WTC11 (cell line): ENCODE results near the gene ADD1. TPM values are rescaled to one million over a fixed set of nuclear protein-coding genes. Genes with fewer than 3 reads are reported as not detected.
A peak's percentile ranks its signal among the peaks of the same experiment; 100 is the strongest.

Source experiments
- ATAC-seq: fragments of 200-7000 bp; cut with Tn5 transposase; 2 replicates; pipeline ENCODE4 v1.10.0; 2021; ENCODE audit warnings: mild to moderate bottlenecking, moderate library complexity
- CTCF ChIA-PET: fragments of 300-600 bp; sonication (Branson Sonifier 250); formaldehyde crosslinking; loops from one replicate; lab custom pipeline; 2021; ENCODE audit warnings: antibody characterized with exemption; lab: Charles Lee
- POLR2A ChIA-PET: fragments of 350-600 bp; sonication (Branson Sonifier 250); formaldehyde crosslinking; loops from one replicate; lab custom pipeline; 2021; ENCODE audit warnings: antibody characterized with exemption; lab: Charles Lee
- DNase-seq: peaks from one replicate; pipeline ENCODE4 v3.0.0; 2021; ENCODE audit warnings: low spot score
- H3K27ac Mint-ChIP-seq: 2 replicates; pipeline ENCODE4 v1.8.0; 2021; ENCODE audit warnings: mixed read lengths
- H3K27me3 Mint-ChIP-seq: 2 replicates; pipeline ENCODE4 v1.8.0; 2021; ENCODE audit warnings: low read depth, mild to moderate bottlenecking, moderate library complexity, mixed read lengths
- H3K36me3 Mint-ChIP-seq: 2 replicates; pipeline ENCODE4 v1.8.0; 2021; ENCODE audit warnings: mixed read lengths
- H3K4me1 Mint-ChIP-seq: 2 replicates; pipeline ENCODE4 v1.8.0; 2022; ENCODE audit warnings: mixed read lengths
- H3K4me3 Mint-ChIP-seq: 2 replicates; pipeline ENCODE4 v1.8.0; 2021; ENCODE audit warnings: mild to moderate bottlenecking, moderate library complexity, mixed read lengths
- H3K9me3 Mint-ChIP-seq: 2 replicates; pipeline ENCODE4 v1.8.0; 2021; ENCODE audit warnings: mixed read lengths
- ARID4B ChIP-seq: sonication (generic); formaldehyde crosslinking; IDR thresholded peaks from 2 replicates; pipeline ENCODE4 v1.8.0; 2023; ENCODE audit warnings: missing genetic modification reagents, mild to moderate bottlenecking, borderline replicate concordance
- CBFB ChIP-seq: sonication (generic); formaldehyde crosslinking; IDR thresholded peaks from 2 replicates; pipeline ENCODE4 v1.8.1; 2022; ENCODE audit warnings: mild to moderate bottlenecking, low read depth, missing genetic modification reagents
- E2F1 ChIP-seq: sonication (generic); formaldehyde crosslinking; IDR thresholded peaks from 2 replicates; pipeline ENCODE4 v1.8.0; 2022; ENCODE audit warnings: mild to moderate bottlenecking, missing genetic modification reagents
- ELF4 ChIP-seq: sonication (generic); formaldehyde crosslinking; IDR thresholded peaks from 2 replicates; pipeline ENCODE4 v1.8.1; 2022; ENCODE audit warnings: low read depth, mild to moderate bottlenecking, moderate library complexity, missing genetic modification reagents
- HMGA2 ChIP-seq: fragments of 250-450 bp; sonication (Bioruptor Pico); IDR thresholded peaks from 2 replicates; pipeline ENCODE4 v1.4.0; 2021; ENCODE audit warnings: mild to moderate bottlenecking, moderate library complexity
- MLX ChIP-seq: sonication (generic); formaldehyde crosslinking; IDR thresholded peaks from 2 replicates; pipeline ENCODE4 v1.8.1; 2023; ENCODE audit warnings: mild to moderate bottlenecking, missing genetic modification reagents, moderate library complexity
- NR1H2 ChIP-seq: sonication (generic); formaldehyde crosslinking; IDR thresholded peaks from 2 replicates; pipeline ENCODE4 v1.9.0; 2021; ENCODE audit warnings: mild to moderate bottlenecking, moderate library complexity, missing genetic modification reagents
- PRDM15 ChIP-seq: sonication (generic); formaldehyde crosslinking; IDR thresholded peaks from 2 replicates; pipeline ENCODE4 v1.8.0; 2022; ENCODE audit warnings: missing genetic modification reagents
- RELA ChIP-seq: sonication (generic); formaldehyde crosslinking; IDR thresholded peaks from 2 replicates; pipeline ENCODE4 v1.8.1; 2022; ENCODE audit warnings: missing genetic modification reagents, mild to moderate bottlenecking, borderline replicate concordance
- RORB ChIP-seq: fragments of 250-450 bp; sonication (Bioruptor Pico); IDR thresholded peaks from 2 replicates; pipeline ENCODE4 v1.9.0; 2021; ENCODE audit warnings: mild to moderate bottlenecking
- SMAD3 ChIP-seq: sonication (generic); formaldehyde crosslinking; IDR thresholded peaks from 2 replicates; pipeline ENCODE4 v1.8.0; 2022; ENCODE audit warnings: missing genetic modification reagents, mild to moderate bottlenecking, borderline replicate concordance
- TP53 ChIP-seq: sonication (generic); formaldehyde crosslinking; IDR thresholded peaks from 2 replicates; pipeline ENCODE4 v1.8.1; 2023; ENCODE audit warnings: mild to moderate bottlenecking, missing genetic modification reagents
- ZBTB21 ChIP-seq: sonication (generic); formaldehyde crosslinking; IDR thresholded peaks from 2 replicates; pipeline ENCODE4 v1.8.1; 2023; ENCODE audit warnings: mild to moderate bottlenecking, missing genetic modification reagents, borderline replicate concordance
- ZBTB43 ChIP-seq: sonication (generic); formaldehyde crosslinking; IDR thresholded peaks from 2 replicates; pipeline ENCODE4 v1.8.1; 2023; ENCODE audit warnings: mild to moderate bottlenecking, missing genetic modification reagents
- ZNF423 ChIP-seq: fragments of 250-450 bp; sonication (Bioruptor Pico); IDR thresholded peaks from 2 replicates; pipeline ENCODE4 v2.1.2; 2022; ENCODE audit warnings: mild to moderate bottlenecking, moderate library complexity
- ZSCAN18 ChIP-seq: fragments of 250-450 bp; sonication (Bioruptor Pico); IDR thresholded peaks from 2 replicates; pipeline ENCODE4 v2.1.2; 2022; ENCODE audit warnings: mild to moderate bottlenecking, moderate library complexity
- total RNA-seq: library from RNA; stranded (reverse); gene quantifications from 3 replicates; pipeline ENCODE4 v1.2.3, GENCODE V29; 2021

The ADD1 gene
- total RNA-seq, 1 experiment from 2014 or later, result 178 TPM

- TF ChIP-seq ARID4B (CRISPR knock-in tag), result peak; percentile 89; the same call in 1 of the 2 replicates
- no peak for TF ChIP-seq CBFB (CRISPR knock-in tag)
- TF ChIP-seq TP53 (CRISPR knock-in tag), result no peak; the same call in 1 of the 2 replicates
These were observed 91.4 kb downstream of the ADD1 start (continued) for GRCh38 chr4:2934813-2935761.

- DNase-seq (no peak), ATAC-seq (no peak)
- ChIA-PET CTCF (interaction anchor here (0.8 to 2.3 kb wide), 6 partner anchors 13 to 494 kb away, joined by 3 to 11 read pairs (median 6); no protein-coding TSS in a partner anchor), POLR2A (interaction anchor here (1.0 to 1.2 kb wide), 2 partner anchors 9 to 75 kb away, joined by 3 read pairs; no protein-coding TSS in a partner anchor)
- peak overlapping the region; percentile 51; the same call in 1 of the 2 replicates for H3K27ac Mint-ChIP-seq
- H3K36me3 Mint-ChIP-seq, result peaks cover 31% of the 10 kb centered on the region
- no peaks in the 10 kb centered on the region for H3K27me3 Mint-ChIP-seq
- H3K4me3 Mint-ChIP-seq, result peak overlapping the region; percentile 80
- H3K9me3 Mint-ChIP-seq, result no peaks in the 10 kb centered on the region
- H3K4me1 Mint-ChIP-seq, result peaks cover 26% of the 10 kb centered on the region
- TF ChIP-seq SMAD3 (no peak), PRDM15 (CRISPR knock-in tag) (peak; percentile 20; the same call in 1 of the 2 replicates)
These were observed 92.4 kb downstream of the ADD1 start for GRCh38 chr4:2935762-2936743.

GRCh38 chr4:2936773-2937145, 93.1 kb downstream of the ADD1 start:
- ATAC-seq, result no peak
- ChIA-PET CTCF (interaction anchor here (0.7 to 2.3 kb wide), 3 partner anchors 12 to 18 kb away, joined by 3 to 11 read pairs (median 6); no protein-coding TSS in a partner anchor), POLR2A (interaction anchor here (1.2 kb wide), 1 partner anchor 9 kb away, joined by 3 read pairs; no protein-coding TSS in a partner anchor)
- DNase-seq, result no peak
- H3K9me3 Mint-ChIP-seq, result no peaks in the 10 kb centered on the region
- peaks cover 34% of the 10 kb centered on the region for H3K36me3 Mint-ChIP-seq
- peak overlapping the region; percentile 80 for H3K4me3 Mint-ChIP-seq
- peaks cover 26% of the 10 kb centered on the region for H3K4me1 Mint-ChIP-seq
- peak overlapping the region; percentile 51 for H3K27ac Mint-ChIP-seq
- H3K27me3 Mint-ChIP-seq, result no peaks in the 10 kb centered on the region
- TF ChIP-seq RELA, result no peak
- no peak for TF ChIP-seq ZBTB21 (CRISPR knock-in tag)
- no peak for TF ChIP-seq ZSCAN18
- no peak for TF ChIP-seq E2F1 (CRISPR knock-in tag)
- no peak for TF ChIP-seq NR1H2 (CRISPR knock-in tag)
- TF ChIP-seq HMGA2 (CRISPR knock-in tag), result no peak
- TF ChIP-seq MLX (CRISPR knock-in tag), result no peak
- no peak for TF ChIP-seq ZNF423 (CRISPR knock-in tag)
- no peak for TF ChIP-seq RORB
- no peak for TF ChIP-seq ZBTB43 (CRISPR knock-in tag)
- TF ChIP-seq ELF4 (CRISPR knock-in tag), result no peak
